GM06990 (cell line): ENCODE data around the gene PLCB4.

Experiments
- DNase-seq: peaks from one replicate; pipeline ENCODE4 v3.0.0-alpha.2; 2011; ENCODE audit not compliant: insufficient read length; ENCODE audit errors: extremely low read depth
- H3K27me3 ChIP-seq: replicated peaks from 2 replicates; pipeline ENCODE4 v1.6.0; 2011; ENCODE audit warnings: low read length; ENCODE audit not compliant: control insufficient read depth, insufficient read depth
- H3K36me3 ChIP-seq: 2 replicates; pipeline ENCODE4 v1.5.1; 2011; ENCODE audit warnings: low read length; ENCODE audit not compliant: control insufficient read depth, insufficient read depth
- H3K4me3 ChIP-seq: replicated peaks from 2 replicates; pipeline ENCODE4 v1.5.1; 2011; ENCODE audit warnings: low read depth, mild to moderate bottlenecking, control low read depth, low read length
- CTCF ChIP-seq: IDR thresholded peaks from 2 replicates; pipeline ENCODE4 v1.5.1; 2011; ENCODE audit warnings: low read length, control low read depth, mild to moderate bottlenecking, inconsistent platforms; ENCODE audit not compliant: insufficient read depth, poor library complexity, severe bottlenecking

Gene PLCB4

GRCh38 chr20:9301129-9302090 is 232.5 kb downstream of the PLCB4 start:
- Histone ChIP-seq H3K36me3 (no peaks in the 10 kb centered on the region), H3K27me3 (no peaks in the 10 kb centered on the region), H3K4me3 (no peak overlapping the region)
- DNase-seq = no peak
- TF ChIP-seq CTCF = no peak

GRCh38 chr20:9302091-9302462 is 233.2 kb downstream of the PLCB4 start:
- DNase-seq = no peak
- no peak overlapping the region for H3K4me3 ChIP-seq
- no peaks in the 10 kb centered on the region for H3K36me3 ChIP-seq
- no peaks in the 10 kb centered on the region for H3K27me3 ChIP-seq
- TF ChIP-seq CTCF = no peak

- no peaks in the 10 kb centered on the region; the same call in 1 of the 2 replicates for H3K27me3 ChIP-seq
- H3K4me3 ChIP-seq = no peak overlapping the region
- H3K36me3 ChIP-seq = no peaks in the 10 kb centered on the region
- DNase-seq = no peak
- TF ChIP-seq CTCF = no peak
Measured at GRCh38 chr20:9306521-9306920, 237.6 kb downstream of the PLCB4 start.

GRCh38 chr20:9308056-9308455 is 239.2 kb downstream of the PLCB4 start:
- no peaks in the 10 kb centered on the region; the same call in 1 of the 2 replicates for H3K27me3 ChIP-seq
- no peak for TF ChIP-seq CTCF
- no peak for DNase-seq

GRCh38 chr20:9311132-9311531 is 242.2 kb downstream of the PLCB4 start:
- no peak for TF ChIP-seq CTCF
- Histone ChIP-seq H3K36me3 (no peaks in the 10 kb centered on the region), H3K27me3 (no peaks in the 10 kb centered on the region; the same call in 1 of the 2 replicates), H3K4me3 (no peak overlapping the region)
- DNase-seq = no peak

More at GRCh38 chr20:9308056-9308455, 239.2 kb downstream of the PLCB4 start:
- H3K4me3 ChIP-seq = no peak overlapping the region
- H3K36me3 ChIP-seq = no peaks in the 10 kb centered on the region
